K562 (cell line): ENCODE measurements around the gene PLA2G2E. TPM values are rescaled to one million over a fixed set of nuclear protein-coding genes. Genes with fewer than 3 reads are reported as not detected.

ENCODE experiments used
- CBX1 ChIP-seq: sonication (generic); IDR thresholded peaks from 2 replicates; pipeline ENCODE4 v1.6.1; 2016; ENCODE audit warnings: antibody characterized with exemption, low read depth, mild to moderate bottlenecking
- L3MBTL2 ChIP-seq: fragments of 450-650 bp; IDR thresholded peaks from 2 replicates; pipeline ENCODE4 v1.6.1; 2016; ENCODE audit warnings: mild to moderate bottlenecking, moderate library complexity
- NFE2 ChIP-seq: IDR thresholded peaks from 2 replicates; pipeline ENCODE4 v1.6.1; 2014; ENCODE audit warnings: antibody characterized with exemption, low read depth
- ZBTB7A ChIP-seq: IDR thresholded peaks from 2 replicates; pipeline ENCODE4 v1.6.1; 2011; ENCODE audit warnings: low read depth, mild to moderate bottlenecking, low read length, moderate library complexity, borderline replicate concordance; ENCODE audit not compliant: control insufficient read depth
- ZKSCAN1 ChIP-seq: fragments of 150-350 bp; IDR thresholded peaks from 2 replicates; pipeline ENCODE4 v1.6.1; 2016; ENCODE audit warnings: low read depth, low read length
- ZNF23 ChIP-seq: fragments of 250-450 bp; sonication (Bioruptor Pico); IDR thresholded peaks from 2 replicates; pipeline ENCODE4 v1.4.0; 2020; ENCODE audit warnings: mild to moderate bottlenecking
- ZNF696 ChIP-seq: fragments of 250-450 bp; sonication (Bioruptor Pico); conservative IDR thresholded peaks from 2 replicates; pipeline ENCODE4 v1.4.0; 2020; ENCODE audit warnings: mild to moderate bottlenecking, moderate library complexity
- polyA plus RNA-seq, 8 experiments: library from polyadenylated mRNA; depleted of rRNA in 4 of 8; stranded (reverse) in 5 of 8; unstranded in 3 of 8; fragments of >200 nt; fragmentation: Nextera tagmentation in 2 of 8; fragmentation: Illumina TruSeq in 1 of 8; extraction: Ambion mirVana in 2 of 8; extraction: Trizol in 1 of 8; gene quantifications; 2 replicates each; pipeline versions ENCODE4 v1.2.1 to v1.2.3, GENCODE V29; 2011 to 2014; ENCODE audit warnings: inconsistent platforms in 1 of 8, missing spikeins in 1 of 8
- total RNA-seq, 7 experiments: library from RNA; depleted of rRNA in 6 of 7; stranded (reverse); fragments of >200 nt in 6 of 7; fragmentation: Illumina TruSeq in 2 of 7; extraction: Trizol in 2 of 7; gene quantifications; 2 replicates each; pipeline versions ENCODE4 v1.2.1 to v1.2.3, GENCODE V29; 2011 to 2021; ENCODE audit warnings: low replicate concordance in 1 of 7
- TF ChIP-seq, protein P1 (sequence below): fragments of 450-650 bp; formaldehyde crosslinking; IDR thresholded peaks from 2 replicates; pipeline ENCODE4 v1.4.0; 2020; ENCODE audit warnings: mild to moderate bottlenecking
- TF ChIP-seq, protein P2 (sequence below): fragments of 200-800 bp; sonication (Bioruptor generic); IDR thresholded peaks from 2 replicates; pipeline ENCODE4 v1.6.1; 2017; ENCODE audit warnings: missing genetic modification characterization, missing compliant biosample characterization
- TF ChIP-seq, protein P3 (sequence below): fragments of 450-650 bp; IDR thresholded peaks from 2 replicates; pipeline ENCODE4 v1.6.1; 2014; ENCODE audit warnings: low read depth, mild to moderate bottlenecking, moderate library complexity, borderline replicate concordance
- TF ChIP-seq, protein P4 (sequence below), 2 experiments: fragments of 450-650 bp; formaldehyde crosslinking in 1 of 2; IDR thresholded peaks; 2 replicates each; pipeline versions ENCODE4 v1.4.0 to v1.6.1; 2014 to 2020; ENCODE audit warnings: mild to moderate bottlenecking in 2 of 2, borderline replicate concordance in 1 of 2, low read depth in 1 of 2

Gene PLA2G2E
- total and polyA plus RNA-seq, 9 of the 15 experiments (the other 6 are each of a cell fraction or from before 2014, with no cell fraction given), result not detected

DNA sequence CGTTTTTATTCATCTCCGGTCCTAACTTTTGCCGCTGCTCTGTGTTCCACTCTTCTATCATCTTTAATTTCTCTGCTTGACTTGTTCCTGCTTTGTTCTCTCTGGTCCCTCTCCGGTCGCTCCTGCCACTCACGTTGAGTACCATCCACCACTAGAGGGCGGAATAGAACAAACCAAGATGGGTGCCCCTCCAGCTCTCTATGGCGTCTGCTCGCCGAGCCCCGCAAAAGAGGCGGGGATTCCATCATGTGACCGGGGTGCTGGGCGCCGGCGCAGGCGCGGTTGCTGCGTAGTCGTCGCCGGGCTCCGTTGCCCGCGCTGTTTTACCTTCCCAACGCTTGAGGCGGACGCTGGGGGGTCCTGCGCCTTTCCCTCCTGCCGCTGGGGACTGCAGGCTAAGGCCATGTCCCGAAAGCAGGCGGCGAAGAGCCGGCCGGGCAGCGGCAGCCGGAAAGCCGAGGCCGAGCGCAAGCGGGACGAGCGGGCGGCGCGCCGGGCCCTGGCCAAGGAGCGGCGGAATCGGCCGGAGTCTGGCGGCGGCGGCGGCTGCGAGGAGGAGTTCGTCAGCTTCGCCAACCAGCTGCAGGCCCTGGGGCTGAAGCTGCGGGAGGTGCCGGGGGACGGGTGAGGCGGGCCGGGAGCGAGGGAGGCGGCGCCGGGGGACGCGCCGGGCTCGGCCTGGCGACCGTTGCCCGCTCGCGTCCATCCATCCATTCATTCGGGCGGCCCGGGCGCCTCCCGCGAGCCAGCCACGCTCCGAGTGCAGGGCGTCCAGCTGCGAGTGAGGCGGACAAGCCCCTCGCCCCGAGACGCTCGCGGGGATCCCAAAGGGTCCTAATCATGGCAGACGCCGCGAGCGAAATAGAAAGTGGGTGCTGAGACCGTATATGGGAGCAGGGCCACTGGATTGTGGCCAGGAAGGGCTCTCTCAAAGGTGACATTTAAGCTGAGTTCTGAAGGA is 41.0 kb downstream of the PLA2G2E start, which contains the start of gene OTUD3 (continued):
- TF ChIP-seq ZNF23 (CRISPR knock-in tag) (no peak), NFE2 (no peak), L3MBTL2 (peak; percentile 95), ZBTB7A (peak; percentile 79), ZNF696 (CRISPR knock-in tag) (no peak), CBX1 (peak; percentile 85), ZKSCAN1 (0 out of 2 replicates have a peak, but pooled peaks have one; percentile 52)
- TF ChIP-seq, protein P1, sequence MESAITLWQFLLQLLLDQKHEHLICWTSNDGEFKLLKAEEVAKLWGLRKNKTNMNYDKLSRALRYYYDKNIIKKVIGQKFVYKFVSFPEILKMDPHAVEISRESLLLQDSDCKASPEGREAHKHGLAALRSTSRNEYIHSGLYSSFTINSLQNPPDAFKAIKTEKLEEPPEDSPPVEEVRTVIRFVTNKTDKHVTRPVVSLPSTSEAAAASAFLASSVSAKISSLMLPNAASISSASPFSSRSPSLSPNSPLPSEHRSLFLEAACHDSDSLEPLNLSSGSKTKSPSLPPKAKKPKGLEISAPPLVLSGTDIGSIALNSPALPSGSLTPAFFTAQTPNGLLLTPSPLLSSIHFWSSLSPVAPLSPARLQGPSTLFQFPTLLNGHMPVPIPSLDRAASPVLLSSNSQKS (CRISPR knock-in tag), result no peak
- TF ChIP-seq, protein P2, sequence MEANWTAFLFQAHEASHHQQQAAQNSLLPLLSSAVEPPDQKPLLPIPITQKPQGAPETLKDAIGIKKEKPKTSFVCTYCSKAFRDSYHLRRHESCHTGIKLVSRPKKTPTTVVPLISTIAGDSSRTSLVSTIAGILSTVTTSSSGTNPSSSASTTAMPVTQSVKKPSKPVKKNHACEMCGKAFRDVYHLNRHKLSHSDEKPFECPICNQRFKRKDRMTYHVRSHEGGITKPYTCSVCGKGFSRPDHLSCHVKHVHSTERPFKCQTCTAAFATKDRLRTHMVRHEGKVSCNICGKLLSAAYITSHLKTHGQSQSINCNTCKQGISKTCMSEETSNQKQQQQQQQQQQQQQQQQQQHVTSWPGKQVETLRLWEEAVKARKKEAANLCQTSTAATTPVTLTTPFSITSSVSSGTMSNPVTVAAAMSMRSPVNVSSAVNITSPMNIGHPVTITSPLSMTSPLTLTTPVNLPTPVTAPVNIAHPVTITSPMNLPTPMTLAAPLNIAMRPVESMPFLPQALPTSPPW (CRISPR knock-in tag), result peak; percentile 81
- TF ChIP-seq, protein P3, sequence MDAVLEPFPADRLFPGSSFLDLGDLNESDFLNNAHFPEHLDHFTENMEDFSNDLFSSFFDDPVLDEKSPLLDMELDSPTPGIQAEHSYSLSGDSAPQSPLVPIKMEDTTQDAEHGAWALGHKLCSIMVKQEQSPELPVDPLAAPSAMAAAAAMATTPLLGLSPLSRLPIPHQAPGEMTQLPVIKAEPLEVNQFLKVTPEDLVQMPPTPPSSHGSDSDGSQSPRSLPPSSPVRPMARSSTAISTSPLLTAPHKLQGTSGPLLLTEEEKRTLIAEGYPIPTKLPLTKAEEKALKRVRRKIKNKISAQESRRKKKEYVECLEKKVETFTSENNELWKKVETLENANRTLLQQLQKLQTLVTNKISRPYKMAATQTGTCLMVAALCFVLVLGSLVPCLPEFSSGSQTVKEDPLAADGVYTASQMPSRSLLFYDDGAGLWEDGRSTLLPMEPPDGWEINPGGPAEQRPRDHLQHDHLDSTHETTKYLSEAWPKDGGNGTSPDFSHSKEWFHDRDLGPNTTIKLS, result peak; percentile 75; the same call in 1 of the 2 replicates
- TF ChIP-seq, protein P4, sequence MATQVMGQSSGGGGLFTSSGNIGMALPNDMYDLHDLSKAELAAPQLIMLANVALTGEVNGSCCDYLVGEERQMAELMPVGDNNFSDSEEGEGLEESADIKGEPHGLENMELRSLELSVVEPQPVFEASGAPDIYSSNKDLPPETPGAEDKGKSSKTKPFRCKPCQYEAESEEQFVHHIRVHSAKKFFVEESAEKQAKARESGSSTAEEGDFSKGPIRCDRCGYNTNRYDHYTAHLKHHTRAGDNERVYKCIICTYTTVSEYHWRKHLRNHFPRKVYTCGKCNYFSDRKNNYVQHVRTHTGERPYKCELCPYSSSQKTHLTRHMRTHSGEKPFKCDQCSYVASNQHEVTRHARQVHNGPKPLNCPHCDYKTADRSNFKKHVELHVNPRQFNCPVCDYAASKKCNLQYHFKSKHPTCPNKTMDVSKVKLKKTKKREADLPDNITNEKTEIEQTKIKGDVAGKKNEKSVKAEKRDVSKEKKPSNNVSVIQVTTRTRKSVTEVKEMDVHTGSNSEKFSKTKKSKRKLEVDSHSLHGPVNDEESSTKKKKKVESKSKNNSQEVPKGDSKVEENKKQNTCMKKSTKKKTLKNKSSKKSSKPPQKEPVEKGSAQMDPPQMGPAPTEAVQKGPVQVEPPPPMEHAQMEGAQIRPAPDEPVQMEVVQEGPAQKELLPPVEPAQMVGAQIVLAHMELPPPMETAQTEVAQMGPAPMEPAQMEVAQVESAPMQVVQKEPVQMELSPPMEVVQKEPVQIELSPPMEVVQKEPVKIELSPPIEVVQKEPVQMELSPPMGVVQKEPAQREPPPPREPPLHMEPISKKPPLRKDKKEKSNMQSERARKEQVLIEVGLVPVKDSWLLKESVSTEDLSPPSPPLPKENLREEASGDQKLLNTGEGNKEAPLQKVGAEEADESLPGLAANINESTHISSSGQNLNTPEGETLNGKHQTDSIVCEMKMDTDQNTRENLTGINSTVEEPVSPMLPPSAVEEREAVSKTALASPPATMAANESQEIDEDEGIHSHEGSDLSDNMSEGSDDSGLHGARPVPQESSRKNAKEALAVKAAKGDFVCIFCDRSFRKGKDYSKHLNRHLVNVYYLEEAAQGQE (IDR thresholded peaks at IDR 0.05; ENCODE audit: borderline replicate concordance), result peak; percentile 89
- TF ChIP-seq, protein P4 (CRISPR knock-in tag; IDR thresholded peaks at IDR 0.05; ENCODE audit: low read depth), result peak; percentile 77
